Neural cell (in vitro differentiated cells): ENCODE data around the gene CEACAM4. TPM values are rescaled to one million over a fixed set of nuclear protein-coding genes. Genes with fewer than 3 reads are reported as not detected.

ENCODE experiments used
- H2AFZ ChIP-seq: fragments of 200-600, 300-800 bp; sonication (generic), shearing (Covaris generic); 2 replicates; pipeline ENCODE4 v1.6.0; 2014; ENCODE audit warnings: low read depth, mild to moderate bottlenecking, antibody characterized with exemption, low read length, moderate library complexity
- H3F3A ChIP-seq: fragments of 200-600 bp; shearing (Covaris generic); 2 replicates; pipeline ENCODE4 v1.6.1; 2016; ENCODE audit warnings: mild to moderate bottlenecking, moderate library complexity, mixed read lengths, antibody characterized with exemption, low read length; ENCODE audit not compliant: insufficient read depth, poor library complexity, severe bottlenecking
- H3K27ac ChIP-seq: fragments of 200-600, 300-800 bp; sonication (generic), shearing (Covaris generic); 2 replicates; pipeline ENCODE4 v1.5.1; 2014; ENCODE audit warnings: mild to moderate bottlenecking, low read length, moderate library complexity
- H3K27me3 ChIP-seq: fragments of 300-800, 200-600 bp; sonication (generic), shearing (Covaris generic); 2 replicates; pipeline ENCODE4 v1.6.0; 2014; ENCODE audit warnings: mild to moderate bottlenecking, low read depth, low read length, moderate library complexity; ENCODE audit not compliant: insufficient read depth
- H3K36me3 ChIP-seq: fragments of 300-800, 200-600 bp; sonication (generic), shearing (Covaris generic); 2 replicates; pipeline ENCODE4 v1.5.1; 2014; ENCODE audit warnings: mild to moderate bottlenecking, antibody characterized with exemption, low read length, moderate library complexity; ENCODE audit not compliant: insufficient read depth
- H3K4me2 ChIP-seq: fragments of 300-800, 200-600 bp; sonication (generic), shearing (Covaris generic); 2 replicates; pipeline ENCODE4 v1.6.0; 2014; ENCODE audit warnings: mild to moderate bottlenecking, low read length
- H3K4me3 ChIP-seq: fragments of 300-800, 200-600 bp; sonication (generic), shearing (Covaris generic); 2 replicates; pipeline ENCODE4 v1.5.1; 2014; ENCODE audit warnings: mild to moderate bottlenecking, low read length, moderate library complexity
- H3K79me2 ChIP-seq: fragments of 200-600 bp; shearing (Covaris generic); replicated peaks from 2 replicates; pipeline ENCODE4 v1.6.0; 2014; ENCODE audit warnings: mild to moderate bottlenecking, low read length, moderate library complexity; ENCODE audit not compliant: insufficient read depth
- H3K9ac ChIP-seq: fragments of 300-800, 200-600 bp; sonication (generic), shearing (Covaris generic); 2 replicates; pipeline ENCODE4 v1.6.1; 2016; ENCODE audit warnings: mild to moderate bottlenecking, low read length, mixed read lengths
- H3K9me2 ChIP-seq: fragments of 200-600 bp; shearing (Covaris generic); 2 replicates; pipeline ENCODE4 v1.6.1; 2016; ENCODE audit warnings: mild to moderate bottlenecking, low read length, mixed read lengths; ENCODE audit not compliant: insufficient read depth
- H3K9me3 ChIP-seq: fragments of 200-600, 300-800 bp; sonication (generic), shearing (Covaris generic); 2 replicates; pipeline ENCODE4 v1.6.1; 2016; ENCODE audit warnings: mild to moderate bottlenecking, mixed run types, low read length, moderate library complexity, mixed read lengths
- H4K20me1 ChIP-seq: fragments of 200-600 bp; shearing (Covaris generic); 2 replicates; pipeline ENCODE4 v1.6.1; 2016; ENCODE audit warnings: mild to moderate bottlenecking, mixed run types; ENCODE audit not compliant: insufficient read depth
- EP300 ChIP-seq: fragments of 450-650 bp; conservative IDR thresholded peaks from 2 replicates; pipeline ENCODE4 v1.6.1; 2014; ENCODE audit warnings: antibody characterized with exemption, mild to moderate bottlenecking, moderate library complexity; ENCODE audit not compliant: poor library complexity, severe bottlenecking
- EZH2 ChIP-seq: fragments of 200-600, 300-800 bp; shearing (Covaris generic), sonication (generic); IDR thresholded peaks from 2 replicates; pipeline ENCODE4 v1.6.1; 2014; ENCODE audit warnings: antibody characterized with exemption, low read length, borderline replicate concordance, mild to moderate bottlenecking; ENCODE audit not compliant: insufficient read depth, poor library complexity, severe bottlenecking
- MXI1 ChIP-seq: fragments of 450-650 bp; conservative IDR thresholded peaks from 2 replicates; pipeline ENCODE4 v1.6.1; 2014; ENCODE audit warnings: antibody characterized with exemption, mild to moderate bottlenecking; ENCODE audit not compliant: poor library complexity, severe bottlenecking
- POLR2AphosphoS5 ChIP-seq: IDR thresholded peaks from 2 replicates; pipeline ENCODE4 v1.6.1; 2012
- RAD21 ChIP-seq: fragments of 450-650 bp; conservative IDR thresholded peaks from 2 replicates; pipeline ENCODE4 v1.6.1; 2014; ENCODE audit warnings: antibody characterized with exemption, mild to moderate bottlenecking, moderate library complexity
- SMC3 ChIP-seq: fragments of 450-650 bp; conservative IDR thresholded peaks from 2 replicates; pipeline ENCODE4 v1.6.1; 2014; ENCODE audit warnings: antibody characterized with exemption, mild to moderate bottlenecking, moderate library complexity; ENCODE audit not compliant: poor library complexity
- TAF1 ChIP-seq: IDR thresholded peaks from 2 replicates; pipeline ENCODE4 v1.6.1; 2012; ENCODE audit warnings: low read depth
- polyA plus RNA-seq: library from polyadenylated mRNA; depleted of rRNA; stranded (reverse); fragments of >200 nt; gene quantifications from 2 replicates; pipeline ENCODE4 v1.2.3, GENCODE V29; 2014
- TF ChIP-seq, protein P1 (sequence below): IDR thresholded peaks from 2 replicates; pipeline ENCODE4 v1.6.1; 2012; ENCODE audit warnings: borderline replicate concordance
- TF ChIP-seq, protein P2 (sequence below): fragments of 450-650 bp; IDR thresholded peaks from 2 replicates; pipeline ENCODE4 v1.5.1; 2014; ENCODE audit warnings: antibody characterized with exemption, mild to moderate bottlenecking, moderate library complexity; ENCODE audit not compliant: poor library complexity, severe bottlenecking

The CEACAM4 gene
- polyA plus RNA-seq, 1 donor from 2014 or later = not detected

GRCh38 chr19:41623360-41623759, 3.5 kb downstream of the CEACAM4 start:
- Histone ChIP-seq H3F3A (no peaks in the 10 kb centered on the region), H3K79me2 (no peaks in the 10 kb centered on the region), H3K9me3 (no peaks in the 10 kb centered on the region), H3K27me3 (no peaks in the 10 kb centered on the region), H4K20me1 (no peaks in the 10 kb centered on the region), H2AFZ (no peak overlapping the region), H3K27ac (no peak overlapping the region), H3K4me3 (no peak overlapping the region), H3K9ac (no peak overlapping the region), H3K36me3 (no peaks in the 10 kb centered on the region), H3K9me2 (no peaks in the 10 kb centered on the region), H3K4me2 (no peak overlapping the region)
- TF ChIP-seq, protein P1, sequence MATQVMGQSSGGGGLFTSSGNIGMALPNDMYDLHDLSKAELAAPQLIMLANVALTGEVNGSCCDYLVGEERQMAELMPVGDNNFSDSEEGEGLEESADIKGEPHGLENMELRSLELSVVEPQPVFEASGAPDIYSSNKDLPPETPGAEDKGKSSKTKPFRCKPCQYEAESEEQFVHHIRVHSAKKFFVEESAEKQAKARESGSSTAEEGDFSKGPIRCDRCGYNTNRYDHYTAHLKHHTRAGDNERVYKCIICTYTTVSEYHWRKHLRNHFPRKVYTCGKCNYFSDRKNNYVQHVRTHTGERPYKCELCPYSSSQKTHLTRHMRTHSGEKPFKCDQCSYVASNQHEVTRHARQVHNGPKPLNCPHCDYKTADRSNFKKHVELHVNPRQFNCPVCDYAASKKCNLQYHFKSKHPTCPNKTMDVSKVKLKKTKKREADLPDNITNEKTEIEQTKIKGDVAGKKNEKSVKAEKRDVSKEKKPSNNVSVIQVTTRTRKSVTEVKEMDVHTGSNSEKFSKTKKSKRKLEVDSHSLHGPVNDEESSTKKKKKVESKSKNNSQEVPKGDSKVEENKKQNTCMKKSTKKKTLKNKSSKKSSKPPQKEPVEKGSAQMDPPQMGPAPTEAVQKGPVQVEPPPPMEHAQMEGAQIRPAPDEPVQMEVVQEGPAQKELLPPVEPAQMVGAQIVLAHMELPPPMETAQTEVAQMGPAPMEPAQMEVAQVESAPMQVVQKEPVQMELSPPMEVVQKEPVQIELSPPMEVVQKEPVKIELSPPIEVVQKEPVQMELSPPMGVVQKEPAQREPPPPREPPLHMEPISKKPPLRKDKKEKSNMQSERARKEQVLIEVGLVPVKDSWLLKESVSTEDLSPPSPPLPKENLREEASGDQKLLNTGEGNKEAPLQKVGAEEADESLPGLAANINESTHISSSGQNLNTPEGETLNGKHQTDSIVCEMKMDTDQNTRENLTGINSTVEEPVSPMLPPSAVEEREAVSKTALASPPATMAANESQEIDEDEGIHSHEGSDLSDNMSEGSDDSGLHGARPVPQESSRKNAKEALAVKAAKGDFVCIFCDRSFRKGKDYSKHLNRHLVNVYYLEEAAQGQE = no peak
- TF ChIP-seq, protein P2, sequence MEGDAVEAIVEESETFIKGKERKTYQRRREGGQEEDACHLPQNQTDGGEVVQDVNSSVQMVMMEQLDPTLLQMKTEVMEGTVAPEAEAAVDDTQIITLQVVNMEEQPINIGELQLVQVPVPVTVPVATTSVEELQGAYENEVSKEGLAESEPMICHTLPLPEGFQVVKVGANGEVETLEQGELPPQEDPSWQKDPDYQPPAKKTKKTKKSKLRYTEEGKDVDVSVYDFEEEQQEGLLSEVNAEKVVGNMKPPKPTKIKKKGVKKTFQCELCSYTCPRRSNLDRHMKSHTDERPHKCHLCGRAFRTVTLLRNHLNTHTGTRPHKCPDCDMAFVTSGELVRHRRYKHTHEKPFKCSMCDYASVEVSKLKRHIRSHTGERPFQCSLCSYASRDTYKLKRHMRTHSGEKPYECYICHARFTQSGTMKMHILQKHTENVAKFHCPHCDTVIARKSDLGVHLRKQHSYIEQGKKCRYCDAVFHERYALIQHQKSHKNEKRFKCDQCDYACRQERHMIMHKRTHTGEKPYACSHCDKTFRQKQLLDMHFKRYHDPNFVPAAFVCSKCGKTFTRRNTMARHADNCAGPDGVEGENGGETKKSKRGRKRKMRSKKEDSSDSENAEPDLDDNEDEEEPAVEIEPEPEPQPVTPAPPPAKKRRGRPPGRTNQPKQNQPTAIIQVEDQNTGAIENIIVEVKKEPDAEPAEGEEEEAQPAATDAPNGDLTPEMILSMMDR = no peak
- TF ChIP-seq MXI1 (no peak), EP300 (no peak), RAD21 (no peak), EZH2 (no peak), POLR2AphosphoS5 (no peak), TAF1 (no peak), SMC3 (no peak)

DNA sequence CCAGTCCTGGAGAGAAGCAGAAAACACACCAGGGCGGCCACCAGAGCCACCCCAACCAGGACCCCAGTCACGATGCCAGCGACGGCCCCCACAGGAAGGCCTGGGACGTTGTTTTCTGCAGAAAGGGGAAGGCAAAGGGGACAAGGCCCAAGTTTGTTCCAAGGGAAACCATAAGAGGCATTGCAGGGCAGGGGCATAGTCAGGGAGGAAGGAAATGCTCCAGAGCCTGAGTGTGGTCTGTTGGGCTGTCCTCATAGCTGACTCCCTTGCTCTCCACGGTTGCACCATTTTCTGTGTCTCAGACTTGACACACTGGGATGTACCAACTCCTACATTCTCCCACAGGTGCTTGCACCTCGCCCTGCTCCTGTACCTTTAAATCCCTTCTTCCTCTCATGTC, 5.2 kb downstream of the CEACAM4 start:
- Histone ChIP-seq H3K79me2 (no peaks in the 10 kb centered on the region), H3K9me2 (no peaks in the 10 kb centered on the region), H4K20me1 (no peaks in the 10 kb centered on the region), H2AFZ (no peak overlapping the region), H3F3A (no peaks in the 10 kb centered on the region), H3K27ac (no peak overlapping the region), H3K9ac (no peak overlapping the region), H3K36me3 (no peaks in the 10 kb centered on the region), H3K4me2 (no peak overlapping the region), H3K27me3 (no peaks in the 10 kb centered on the region), H3K9me3 (no peaks in the 10 kb centered on the region), H3K4me3 (no peak overlapping the region)
- TF ChIP-seq EP300 = no peak
- TF ChIP-seq RAD21 = no peak
- no peak for TF ChIP-seq TAF1
- TF ChIP-seq SMC3 = no peak
- TF ChIP-seq EZH2 = no peak
